ENCODE data around the gene MORN5. TPM values are rescaled to one million over a fixed set of nuclear protein-coding genes. Genes with fewer than 3 reads are reported as not detected.

The MORN5 gene
- not detected in 2 replicates for total RNA-seq

DNA sequence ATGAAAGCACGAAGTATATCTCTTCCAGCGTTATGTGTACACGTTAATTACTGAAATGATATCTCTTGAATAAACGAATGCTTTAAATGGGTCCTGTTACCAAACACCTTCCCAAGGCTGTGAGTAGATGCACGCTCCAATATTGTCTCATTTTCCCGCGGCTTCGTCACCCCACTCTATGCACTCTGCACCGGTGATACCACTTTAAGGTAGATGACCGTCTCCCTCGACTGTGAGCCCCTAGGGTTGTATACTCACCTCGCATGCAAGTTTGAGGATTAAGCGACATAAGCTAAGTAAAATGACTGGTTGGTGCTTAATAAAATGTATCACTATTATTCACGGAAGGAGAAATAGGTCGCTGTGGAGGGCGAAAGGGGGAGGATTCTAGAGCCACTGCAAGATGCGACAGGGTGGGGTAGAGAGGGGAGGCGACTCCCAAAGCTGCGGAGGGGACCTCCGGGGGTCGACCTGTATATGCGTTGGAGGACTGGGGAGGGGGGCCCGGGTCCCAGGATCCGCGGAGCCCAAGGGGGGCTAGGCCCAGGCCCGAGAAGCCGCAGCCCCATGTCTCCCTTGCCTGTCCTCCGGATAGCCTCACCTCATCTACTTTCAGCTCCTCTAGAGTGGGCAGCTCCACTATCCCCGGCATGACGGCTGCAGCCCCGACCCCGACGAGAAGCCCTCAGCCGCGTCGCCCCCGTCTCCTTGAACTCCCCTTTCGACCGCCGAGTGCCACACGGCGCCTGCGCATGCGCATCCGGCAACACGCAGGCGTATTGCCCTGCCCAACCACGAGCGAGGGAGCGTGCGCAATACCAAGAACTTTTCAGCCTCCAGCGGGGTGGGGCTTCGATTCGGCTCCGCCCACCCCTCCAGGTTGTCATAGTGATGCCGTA lies at the start of gene MORN5, which contains the start of gene NDUFA8:
Gene MORN5 (plus strand): TSS at position 883 of the 899 bp plus-strand sequence. CDS start 65 bp downstream, outside the sequence.
Gene NDUFA8 (minus strand): TSS at position 754 of the 899 bp plus-strand sequence. CDS start 102 bp downstream, at position 652.

DNA sequence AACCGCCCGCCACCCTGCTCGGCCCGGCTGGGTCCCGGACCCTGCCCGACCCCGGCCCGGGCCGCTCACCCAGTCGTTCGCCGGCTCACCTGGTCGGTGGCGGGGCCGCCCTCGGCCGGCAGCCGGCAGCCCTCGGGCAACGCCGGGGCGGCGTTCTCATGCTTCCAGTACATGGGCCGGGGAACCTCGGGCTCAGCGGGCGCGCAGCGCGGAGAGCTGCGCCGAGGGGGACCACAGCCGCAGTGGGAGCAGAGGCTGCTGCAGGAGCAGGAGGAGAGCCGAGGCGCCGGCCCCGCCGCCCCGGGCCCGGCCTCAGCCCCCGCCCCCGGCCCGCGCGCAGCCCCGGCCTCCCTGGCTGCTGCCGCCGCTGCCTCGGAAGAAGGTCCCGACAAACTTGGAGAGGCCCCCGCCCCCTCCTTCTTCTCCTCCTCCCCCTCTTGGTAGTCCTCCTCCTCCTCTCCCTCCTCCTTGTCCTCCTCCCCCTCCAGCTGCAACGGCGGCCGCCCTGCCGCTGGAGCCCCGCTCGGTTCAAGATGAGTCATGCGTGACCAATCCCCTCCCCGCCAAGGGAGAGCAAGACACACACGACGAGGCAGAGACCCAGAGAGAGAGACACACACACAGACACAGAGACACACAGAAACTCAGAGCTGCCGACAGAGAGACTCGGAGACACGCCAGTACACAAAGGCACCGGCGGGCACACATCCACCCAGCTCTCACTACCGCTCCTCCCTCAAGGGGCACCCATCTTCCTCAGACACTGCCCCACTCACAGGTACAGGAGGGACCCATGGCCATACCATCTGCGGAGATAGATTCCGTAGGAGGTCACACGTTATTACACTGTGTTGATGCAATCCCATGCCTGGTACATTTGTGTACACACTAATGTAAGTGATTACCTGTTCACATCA lies 69.1 kb downstream of the MORN5 start, which contains the start of gene LHX6:
Gene LHX6 (minus strand): TSS at position 390 of the 917 bp plus-strand sequence. CDS start 217 bp downstream, at position 173.

Other genes starting within 250 kb of the MORN5 start
- 4.6 and 5.2 TPM in 2 replicates for gene TTLL11, start 66.6 kb upstream of the MORN5 start, total RNA-seq
- 27.7 and 37.6 TPM in 2 replicates for gene NDUFA8, start 129 bp upstream of the MORN5 start, total RNA-seq
- not detected in 2 replicates for gene LHX6, start 69.0 kb downstream of the MORN5 start, total RNA-seq
- gene RBM18, start 104.9 kb downstream of the MORN5 start, total RNA-seq: 9.9 and 12.6 TPM in 2 replicates
- 23.6 and 29.2 TPM in 2 replicates for gene MRRF, start 105.0 kb downstream of the MORN5 start, total RNA-seq
- gene PTGS1, start 211.1 kb downstream of the MORN5 start, total RNA-seq: 93.5 and 257 TPM in 2 replicates